Hematopoietic multipotent progenitor cell (in vitro differentiated cells): ENCODE results near the gene JCAD. TPM values are rescaled to one million over a fixed set of nuclear protein-coding genes. Genes with fewer than 3 reads are reported as not detected.
"Not testable (repeated sequence)": the region's sequence is repeated elsewhere in the genome, so short reads cannot be mapped to it uniquely, and the experiment has no call there.

Source experiments
- DNase-seq, 3 donors: peaks; one replicate each; pipeline ENCODE4 v3.0.0-alpha.2; 2011 to 2015; ENCODE audit warnings: low read depth in 2 of 3, low spot score in 2 of 3
- total RNA-seq: library from RNA; depleted of rRNA; stranded (reverse); fragments of >200 nt; gene quantifications from one replicate; pipeline ENCODE4 v1.2.3, GENCODE V29; 2012

The JCAD gene
- total RNA-seq, 1 donor = 1.3 TPM

DNA sequence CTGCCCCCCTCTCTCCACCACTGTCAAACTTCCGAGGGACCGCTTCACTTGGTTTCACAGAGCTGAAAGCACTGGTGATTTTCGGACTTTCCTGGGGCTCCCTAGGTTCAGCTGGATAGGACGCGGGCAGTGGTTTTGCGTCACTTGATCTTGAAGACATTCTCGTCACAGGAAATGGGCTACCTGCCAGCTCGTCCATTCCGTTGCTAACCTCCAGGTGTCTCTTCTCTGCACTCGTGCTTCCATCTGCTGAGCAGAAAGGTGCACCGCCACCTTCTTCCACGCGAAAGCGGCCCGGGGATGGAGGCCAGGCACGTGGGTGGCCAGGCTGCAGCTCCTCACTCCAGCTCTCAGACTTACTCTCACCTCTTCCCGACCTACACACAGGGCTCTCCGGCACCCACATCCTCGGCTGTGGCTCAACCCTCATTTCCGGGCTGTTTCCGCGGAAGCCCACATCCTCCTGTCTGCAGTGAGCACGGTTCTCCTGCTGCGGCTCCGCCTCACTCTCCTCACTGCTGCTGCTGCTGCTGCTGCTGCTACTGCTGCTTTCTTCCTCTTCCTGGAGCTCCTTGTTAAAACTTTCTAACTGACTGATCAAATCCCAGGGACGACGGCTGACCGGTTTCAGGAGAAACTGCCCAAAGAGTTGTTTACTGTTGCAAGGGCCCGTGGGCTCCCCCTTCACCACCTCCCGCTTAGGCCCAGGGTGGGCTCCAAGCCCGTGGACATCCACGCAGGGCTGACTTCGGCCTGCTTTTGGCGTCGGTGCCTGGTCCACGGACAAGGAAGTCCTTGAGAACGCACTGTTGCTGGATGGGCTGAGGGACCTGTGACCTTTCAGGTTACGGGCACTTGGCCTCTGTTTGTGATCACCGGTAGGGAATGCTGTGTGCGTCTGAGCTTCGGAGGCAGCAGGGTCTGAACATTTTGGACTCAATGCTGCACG is 32.1 kb downstream of the JCAD start:
- DNase-seq = peak; percentile 76 to 97 (median 91)

GRCh38 chr10:30026578-30026977 is 32.8 kb downstream of the JCAD start:
- no peak for DNase-seq

DNA sequence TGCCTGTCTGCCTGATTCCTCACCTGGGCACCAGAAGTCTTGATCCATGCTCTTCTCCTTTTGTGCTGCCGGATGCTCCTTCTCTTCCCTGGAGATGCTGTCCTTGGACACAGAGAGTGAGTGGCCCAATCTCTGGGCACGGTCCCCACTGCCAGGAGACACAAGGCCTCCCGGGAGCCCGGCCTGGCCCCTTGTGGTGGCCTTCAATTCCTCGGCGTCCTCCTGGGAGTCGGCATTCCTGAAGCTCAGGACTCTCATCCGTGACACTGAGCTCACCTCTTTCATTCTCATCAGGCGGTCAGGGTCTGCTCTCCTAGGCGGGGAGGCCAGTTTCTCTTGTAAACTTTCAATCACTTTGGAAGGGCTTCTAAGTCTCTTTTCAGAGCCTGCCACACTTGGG is 33.3 kb downstream of the JCAD start:
- no peak for DNase-seq

DNA sequence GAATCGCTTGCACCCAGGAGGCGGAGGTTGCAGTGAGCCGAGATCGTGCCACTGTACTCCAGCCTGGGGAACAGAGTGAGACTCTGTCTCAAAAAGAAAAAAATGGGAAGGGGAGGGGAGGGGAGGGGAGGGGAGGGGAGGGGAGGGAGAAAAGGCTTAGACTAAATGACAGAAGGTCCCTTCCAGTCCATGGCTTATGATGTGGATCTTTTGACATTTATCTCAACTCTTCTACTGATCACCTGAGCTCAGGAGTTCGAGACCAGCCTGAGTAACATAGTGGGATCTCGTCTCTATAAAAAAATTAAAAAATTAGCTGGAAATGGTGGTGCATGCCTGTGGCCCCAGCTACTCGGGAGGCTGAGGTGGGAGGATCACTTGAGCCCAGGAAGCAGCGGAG is 34.0 kb downstream of the JCAD start:
- not testable (repeated sequence) for DNase-seq

- no peak for DNase-seq
These were observed 36.8 kb downstream of the JCAD start for GRCh38 chr10:30022590-30022989.

DNA sequence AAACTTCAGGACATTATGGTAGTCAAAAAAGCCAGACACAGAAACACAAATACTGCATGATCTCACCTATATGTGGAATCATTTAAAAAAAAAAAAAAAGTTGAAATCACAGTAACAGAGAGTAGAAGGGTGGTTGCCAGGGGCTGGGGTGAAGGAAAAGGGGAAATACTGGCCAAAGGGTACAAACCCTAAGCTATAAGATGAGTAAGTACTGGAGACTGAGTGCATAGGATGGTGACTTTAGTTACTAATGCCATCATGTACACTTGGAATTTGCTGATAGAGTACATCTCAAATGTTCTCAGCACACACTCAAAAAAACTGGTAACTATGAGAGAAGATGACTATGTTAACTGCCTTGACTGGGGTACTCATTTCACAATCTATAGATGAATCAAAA is 39.9 kb downstream of the JCAD start:
- DNase-seq = no peak

DNA sequence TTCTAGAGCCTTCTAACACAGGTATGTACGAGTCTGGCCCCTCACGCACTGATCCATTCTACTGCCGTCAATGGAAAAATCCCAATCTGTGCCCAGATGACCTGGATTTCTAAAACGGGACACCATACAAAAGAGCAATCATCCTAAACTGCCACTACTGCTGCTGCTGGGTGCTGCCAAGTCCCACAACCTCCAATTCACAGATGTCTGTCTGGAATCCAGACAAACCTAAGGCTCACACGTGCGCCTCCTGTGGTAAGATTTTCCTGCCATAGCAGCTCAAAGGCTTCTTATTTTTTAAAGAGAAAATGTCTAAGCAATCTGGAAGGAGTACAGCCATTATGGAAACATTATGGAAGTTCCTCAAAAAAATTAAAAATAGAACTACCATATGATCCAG is 40.9 kb downstream of the JCAD start:
- peak in 1 of 3 donors; percentile 57 for DNase-seq

DNA sequence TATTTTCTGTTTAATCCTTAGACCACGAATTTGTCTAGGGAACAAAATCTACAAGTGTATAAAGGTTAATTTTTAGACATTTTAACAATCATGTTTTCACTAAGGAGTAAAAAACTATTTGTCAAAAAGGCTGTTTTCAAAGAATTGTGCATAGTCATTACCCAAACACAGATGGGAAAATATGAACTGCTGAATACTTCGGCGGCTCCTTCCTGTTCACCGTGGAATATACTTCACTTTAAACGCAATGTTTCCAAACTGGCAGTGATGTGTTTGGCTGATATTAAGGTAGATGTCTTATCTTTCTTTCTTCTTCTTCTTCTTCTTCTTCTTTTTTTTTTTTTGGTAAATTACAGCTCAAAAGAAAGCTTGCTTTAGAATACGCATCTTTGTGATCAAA is 41.4 kb downstream of the JCAD start:
- DNase-seq = peak in 1 of 3 donors; percentile 49

- peak in 1 of 3 donors; percentile 53 for DNase-seq
These were observed 41.8 kb downstream of the JCAD start for GRCh38 chr10:30017556-30017955.

DNA sequence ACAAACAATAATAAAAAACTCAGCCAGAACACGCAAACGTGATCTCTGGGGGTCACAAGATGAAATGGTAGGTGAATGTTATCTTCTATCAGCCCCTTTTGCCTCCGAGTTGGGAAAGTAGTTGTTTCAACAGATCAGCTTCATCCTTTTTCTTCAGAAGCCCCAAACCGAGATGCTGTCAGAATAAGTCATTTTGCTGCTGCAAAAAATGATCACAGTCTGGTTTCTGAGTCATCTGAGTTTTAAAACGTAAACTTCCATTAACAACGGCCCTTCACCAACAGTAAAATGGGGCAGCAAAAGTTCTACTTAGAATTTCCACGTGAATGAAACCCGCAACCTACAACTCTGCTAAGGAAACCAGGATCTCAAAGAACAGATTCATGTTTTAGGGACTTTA is 44.9 kb downstream of the JCAD start:
- no peak for DNase-seq

DNA sequence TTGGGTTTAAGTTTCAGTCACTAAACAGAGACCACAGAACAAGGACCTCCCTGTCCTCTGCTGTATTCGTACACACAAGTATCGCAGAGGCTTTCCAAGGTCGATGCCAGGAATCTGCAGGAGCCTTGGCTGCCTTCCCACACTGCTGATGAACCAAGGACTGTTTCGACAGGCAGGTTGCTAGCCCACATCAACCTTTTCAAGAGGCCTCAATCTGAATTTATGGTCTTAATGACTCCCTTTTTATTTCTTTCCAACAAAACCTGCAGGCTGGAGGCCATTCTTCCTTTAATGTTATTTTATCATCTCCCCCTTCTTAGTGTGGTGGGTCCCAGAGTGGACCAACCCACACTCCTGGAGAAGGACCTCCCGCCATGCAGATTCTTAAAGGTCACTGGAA is 45.6 kb downstream of the JCAD start:
- no peak for DNase-seq

DNA sequence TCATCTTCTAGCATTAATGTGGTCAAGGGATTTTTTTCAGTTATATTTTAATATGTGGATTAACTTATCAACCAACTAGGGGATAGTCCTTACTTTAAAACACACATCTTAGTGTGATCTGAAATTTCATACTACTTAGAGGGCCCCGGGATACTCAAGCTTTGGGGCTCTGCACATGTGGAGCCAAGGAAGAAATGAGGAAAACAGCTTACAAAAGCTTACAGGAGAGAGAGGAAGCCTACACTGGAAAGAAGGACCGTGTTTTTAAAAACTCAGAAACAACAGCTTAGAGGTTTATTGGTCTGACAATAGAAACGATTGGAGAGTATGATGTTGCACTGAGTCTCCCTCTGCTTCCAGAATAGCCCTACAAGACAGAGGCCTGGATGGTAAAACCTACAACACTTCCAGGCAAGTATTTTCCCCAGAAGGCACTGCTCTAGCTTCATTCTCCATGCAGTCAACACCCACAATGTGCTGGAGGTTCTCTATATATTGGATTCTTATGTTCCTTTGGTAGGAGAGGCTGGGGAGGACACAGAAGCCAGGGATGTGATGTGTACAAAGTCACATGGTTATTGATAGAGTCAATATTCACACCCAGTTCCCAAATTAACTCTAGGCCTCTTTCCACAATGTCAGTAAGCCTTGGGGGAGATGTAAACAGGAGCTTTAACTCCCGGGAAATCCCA is 47.3 kb downstream of the JCAD start:
- DNase-seq = no peak

- DNase-seq = no peak
These were observed 48.0 kb downstream of the JCAD start for GRCh38 chr10:30011396-30011795.

- no peak for DNase-seq
These were observed 52.0 kb downstream of the JCAD start for GRCh38 chr10:30007406-30007805.

- DNase-seq = no peak
These were observed 53.0 kb downstream of the JCAD start for GRCh38 chr10:30006410-30006809.

DNA sequence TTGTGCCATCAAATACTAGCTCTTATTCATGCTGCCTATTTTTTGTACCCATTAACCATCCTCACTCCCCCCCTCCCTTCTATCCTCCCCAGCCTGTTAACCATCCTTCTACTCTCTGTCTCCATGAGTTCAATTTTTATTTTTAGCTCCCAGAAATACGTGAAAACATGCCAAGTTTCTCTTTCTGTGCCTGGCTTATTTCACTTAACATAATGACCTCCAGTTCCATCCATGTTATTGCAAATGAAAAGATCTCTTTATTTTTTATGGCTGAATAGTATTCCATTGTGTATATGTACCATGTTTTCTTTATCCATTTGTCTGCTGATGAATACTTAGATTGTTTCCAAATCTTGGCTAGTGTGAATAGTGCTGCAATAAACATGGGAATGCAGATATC is 54.3 kb downstream of the JCAD start:
- not testable (repeated sequence) for DNase-seq

DNA sequence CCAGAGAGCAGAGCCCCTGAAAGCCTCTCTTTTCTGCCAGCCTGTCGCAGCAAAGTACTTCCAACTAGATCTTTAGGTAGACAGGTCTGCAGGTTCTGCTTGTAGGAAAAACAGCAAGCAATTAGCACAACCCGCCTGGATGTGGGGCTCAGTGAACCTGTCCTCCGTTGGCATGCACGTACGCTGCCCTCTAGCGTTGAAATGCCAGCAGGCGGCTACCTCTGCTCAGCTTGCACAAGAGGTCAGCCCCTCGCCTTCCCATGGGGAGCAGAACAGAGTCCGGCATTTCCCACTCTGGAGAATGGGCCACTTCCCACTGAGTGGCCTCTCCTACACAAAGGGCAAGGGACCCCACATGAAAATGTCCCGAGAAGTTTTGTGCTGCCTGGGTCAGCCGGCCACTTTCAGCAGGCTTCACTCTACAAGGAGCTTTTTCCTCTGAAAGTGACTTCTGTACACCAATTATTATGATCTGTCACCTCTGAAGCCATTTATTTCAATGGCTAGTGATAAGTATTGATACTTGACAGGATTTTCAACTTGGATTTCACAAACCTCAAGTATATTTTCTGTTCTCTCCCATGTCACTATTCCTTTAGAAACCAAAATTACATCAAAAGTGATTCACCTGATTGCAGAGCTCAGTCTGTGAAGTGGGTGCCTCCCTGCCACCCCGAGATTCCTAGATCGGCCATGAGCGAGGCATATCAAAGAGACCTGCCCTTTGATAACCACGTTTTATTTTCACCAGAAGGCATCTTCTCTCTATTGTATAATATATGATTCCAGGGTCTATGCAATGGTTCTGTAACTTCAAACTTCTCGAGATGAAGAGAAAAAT is 56.7 kb downstream of the JCAD start:
- DNase-seq = peak in 2 of 3 donors; percentile 73 to 80

DNA sequence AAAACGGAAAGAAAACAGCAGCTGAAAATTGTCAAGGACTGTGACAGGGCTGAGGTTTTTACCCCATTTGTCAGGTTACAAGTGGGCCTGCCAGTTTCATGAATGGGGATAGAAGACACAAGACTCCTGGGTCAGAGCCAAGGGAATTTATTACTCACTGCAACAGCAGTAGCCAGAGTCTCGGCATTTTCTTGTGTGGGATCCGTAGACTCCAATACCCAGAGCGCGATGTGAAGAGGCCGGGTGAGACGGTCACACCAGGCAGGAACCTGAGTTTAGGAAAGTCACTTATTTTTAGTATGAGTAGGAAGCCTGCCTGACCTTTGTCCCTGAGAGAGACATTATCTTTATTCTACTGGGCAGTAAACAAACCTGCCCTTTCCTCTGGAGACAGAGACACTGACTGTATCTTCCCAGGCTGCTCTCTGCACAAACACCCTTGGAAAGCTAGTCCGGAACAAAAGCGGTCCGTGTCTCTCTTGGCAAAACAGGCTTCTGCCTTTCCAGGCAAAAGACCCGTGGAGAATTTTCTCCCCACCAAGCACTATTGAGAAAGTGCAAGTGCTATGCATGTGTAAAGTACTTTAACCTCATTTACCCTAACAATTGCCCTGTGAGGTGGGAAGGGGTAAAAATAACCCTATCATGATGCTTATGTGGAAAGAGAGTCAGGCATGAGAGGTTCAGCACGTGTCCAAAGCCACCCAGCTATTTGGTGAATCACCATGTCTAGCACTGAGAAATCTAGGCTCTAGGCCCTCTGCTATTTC is 58.4 kb downstream of the JCAD start:
- DNase-seq = no peak

DNA sequence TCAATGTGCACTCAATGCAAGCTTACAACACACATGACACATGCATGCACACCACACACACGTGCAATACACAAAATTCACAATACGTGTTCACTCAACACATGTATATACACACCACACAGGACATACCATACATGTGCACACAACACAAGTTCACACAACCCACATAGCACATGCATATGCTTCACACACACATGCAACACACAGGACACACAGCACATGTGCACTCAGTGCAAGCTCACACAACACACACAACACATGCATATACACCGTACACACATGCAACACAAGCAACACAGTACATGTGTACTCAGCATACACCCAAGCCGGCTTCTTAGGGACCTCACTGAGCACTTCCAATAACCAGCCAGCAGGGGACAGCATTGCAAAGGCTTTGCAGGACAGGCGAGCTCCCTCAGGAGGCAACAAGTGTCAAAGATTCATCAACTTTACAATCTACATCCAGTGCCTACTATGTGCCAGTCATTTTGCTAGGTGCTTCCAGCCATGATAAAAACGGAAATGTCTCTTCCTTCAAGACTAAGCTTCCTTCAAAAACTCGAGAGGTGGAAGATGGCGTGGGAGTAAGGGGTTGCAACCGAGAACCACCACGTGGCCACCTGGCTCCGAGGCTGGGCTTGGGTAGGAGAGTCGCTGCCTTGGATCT is 61.1 kb downstream of the JCAD start:
- DNase-seq = peak; percentile 49 to 92 (median 82)

DNA sequence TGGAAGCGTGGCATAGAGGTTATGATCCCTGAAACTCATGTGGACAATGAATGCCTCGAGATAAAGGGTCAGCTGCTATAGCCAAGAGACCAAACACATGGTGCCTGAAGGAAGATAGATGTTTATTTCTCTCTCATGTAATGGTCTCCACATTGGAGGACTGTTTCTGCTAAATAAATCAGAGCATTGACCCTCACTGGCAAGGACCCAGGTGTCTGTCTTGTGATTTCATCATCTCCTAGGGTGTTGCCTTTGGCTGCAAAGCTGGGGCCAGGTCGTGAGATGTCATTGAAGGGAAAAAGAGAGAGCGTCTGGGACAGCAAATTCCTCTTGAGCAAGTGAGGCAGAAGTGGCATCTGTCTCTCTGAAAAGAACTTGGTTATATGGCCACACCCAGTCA is 64.6 kb downstream of the JCAD start:
- DNase-seq = no peak
